Measurements from ENCODE around the gene PHLDA2.
A peak's percentile ranks its signal among the peaks of the same experiment; 100 is the strongest.
"Not testable (repeated sequence)": the region's sequence is repeated elsewhere in the genome, so short reads cannot be mapped to it uniquely, and the experiment has no call there.

Gene PHLDA2

DNA sequence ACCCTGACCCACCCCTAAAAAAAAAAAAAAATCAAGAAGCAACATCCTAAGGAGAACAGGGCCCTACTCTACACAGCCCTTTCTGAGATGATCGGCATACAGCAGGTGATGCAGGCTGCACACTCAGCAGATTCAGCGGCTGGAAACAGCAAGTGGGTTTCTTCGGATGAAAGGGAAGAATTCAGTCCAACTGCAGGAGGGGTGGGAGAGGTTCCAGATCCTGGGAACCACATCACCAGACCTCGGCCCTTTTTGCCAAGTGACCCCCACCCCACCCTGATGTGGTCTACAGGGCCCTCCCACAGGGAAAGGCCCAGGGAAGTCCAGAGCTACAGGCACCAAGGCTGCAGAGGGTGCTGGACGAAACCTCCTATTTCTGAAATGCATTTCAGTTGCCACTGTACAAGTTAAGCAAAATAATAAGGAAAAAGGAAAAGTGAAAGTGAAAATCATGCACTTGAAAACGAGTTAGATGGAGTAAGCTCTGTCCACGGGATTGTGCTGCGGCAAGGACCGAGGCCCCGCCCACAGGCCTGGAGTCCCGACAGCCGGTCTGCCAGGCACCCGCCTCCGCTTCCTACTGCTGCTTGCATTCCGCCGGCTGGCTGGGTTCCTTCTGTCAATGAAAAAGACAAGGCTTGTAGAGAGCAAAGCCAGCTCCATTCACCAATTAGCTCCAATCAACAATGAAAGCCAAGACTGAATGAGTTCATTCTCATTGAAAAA, 16.0 kb upstream of the PHLDA2 start:
- DNase-seq (ENCODE audit: low spot score) (no peak), FAIRE-seq (no peak)

DNA sequence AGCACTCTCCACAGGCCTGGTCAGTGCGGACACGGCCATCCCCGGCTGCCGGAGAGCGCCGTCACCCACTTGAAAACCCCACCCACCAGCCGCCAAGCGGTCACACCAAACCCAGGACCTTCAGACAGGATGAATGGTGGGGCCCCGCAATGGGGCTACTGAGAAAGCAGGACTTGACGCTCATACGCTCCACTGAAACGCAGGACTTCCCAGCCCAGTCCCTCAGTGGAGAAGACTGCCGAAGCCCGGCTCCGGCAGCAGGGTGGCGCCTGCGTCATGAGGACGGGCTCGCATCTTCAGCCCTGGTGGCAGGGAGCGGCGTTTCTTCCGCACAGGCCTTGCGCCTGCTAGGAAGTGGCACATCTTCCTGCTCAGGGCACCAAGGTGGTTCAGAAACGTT, 15.3 kb upstream of the PHLDA2 start:
- no peak for DNase-seq (ENCODE audit: low spot score)
- no peak for FAIRE-seq

DNA sequence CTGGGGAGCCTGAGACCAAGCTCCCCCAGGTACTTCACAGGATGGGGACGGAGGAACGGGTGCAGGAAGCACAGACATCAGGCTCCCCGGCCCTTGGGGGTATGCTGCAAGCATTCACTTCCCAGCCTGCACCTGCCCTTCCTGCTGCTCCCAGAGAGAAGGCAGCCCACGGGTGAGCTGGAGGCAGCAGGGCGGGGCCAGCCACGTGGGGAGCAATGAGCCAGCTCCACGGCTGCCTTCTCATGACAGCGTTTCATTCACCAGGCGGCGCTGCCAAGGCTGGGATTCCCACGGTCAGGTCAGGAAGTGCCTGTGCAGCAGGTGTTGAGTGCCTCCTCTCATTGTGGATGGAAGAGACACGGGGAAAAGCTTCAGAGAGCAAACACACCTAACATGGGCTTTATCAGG, 14.5 kb upstream of the PHLDA2 start:
- FAIRE-seq (no peak), DNase-seq (ENCODE audit: low spot score) (no peak)

DNA sequence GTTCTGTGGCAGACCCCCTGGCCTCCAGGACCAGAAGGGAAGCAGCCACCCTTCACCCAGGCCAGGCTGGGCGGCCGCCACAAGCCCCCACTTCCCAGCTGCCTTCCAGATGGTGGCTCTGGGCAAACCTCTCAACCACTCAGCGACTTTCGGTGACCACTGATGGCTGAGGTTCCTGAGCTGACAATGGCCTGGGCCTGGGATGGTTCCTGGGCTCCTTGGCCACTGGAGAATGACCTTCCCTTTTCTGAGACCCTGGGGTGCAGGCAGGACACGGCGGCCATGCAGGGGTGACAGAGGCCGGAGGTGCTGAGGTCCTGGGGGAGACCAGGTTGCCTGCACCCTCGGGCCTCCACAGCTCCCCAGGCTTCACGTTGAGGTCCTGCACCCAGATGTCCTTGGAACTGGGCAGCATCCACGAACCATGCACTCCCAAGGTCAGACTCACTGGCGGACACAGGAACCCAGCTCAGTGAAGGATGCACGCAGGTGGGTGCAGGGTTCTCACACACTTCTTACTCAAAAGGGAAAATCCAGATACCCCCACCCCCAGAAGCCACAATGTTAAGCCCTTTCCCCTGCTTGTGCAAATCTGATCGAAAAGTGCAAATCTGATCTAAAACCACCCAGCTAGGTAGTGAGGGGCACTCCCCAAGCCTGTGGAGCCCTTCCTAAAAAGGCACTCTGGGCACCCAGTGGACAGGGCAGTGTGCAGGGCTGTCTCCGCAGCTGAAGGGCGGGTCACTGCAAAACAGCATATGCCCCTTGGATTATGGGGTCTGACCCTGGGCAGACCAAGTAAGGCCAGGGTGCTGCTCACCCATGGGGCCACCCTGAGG, 13.9 kb upstream of the PHLDA2 start:
- DNase-seq (ENCODE audit: low spot score) (no peak), FAIRE-seq (no peak)

DNA sequence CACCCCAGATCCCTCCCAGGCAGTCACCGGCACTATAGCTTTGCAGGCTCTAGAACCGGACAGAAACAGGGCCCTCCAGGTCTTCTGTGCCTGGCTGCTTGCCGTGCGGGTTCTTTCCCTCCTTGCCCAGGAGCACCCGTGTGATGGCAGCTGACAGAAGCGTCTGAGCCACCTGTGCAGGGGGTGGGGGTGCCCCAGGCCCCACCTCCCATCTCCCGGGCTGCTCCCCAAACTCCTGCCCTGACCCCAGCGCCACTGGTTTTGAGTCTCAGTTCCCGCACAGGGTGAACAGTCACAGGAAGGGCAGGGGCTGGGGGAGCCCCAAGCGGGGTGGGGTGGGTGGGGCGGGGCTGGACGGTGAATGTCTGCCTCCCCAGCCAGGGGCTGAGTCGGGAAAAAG, 13.2 kb upstream of the PHLDA2 start:
- no peak for FAIRE-seq

DNA sequence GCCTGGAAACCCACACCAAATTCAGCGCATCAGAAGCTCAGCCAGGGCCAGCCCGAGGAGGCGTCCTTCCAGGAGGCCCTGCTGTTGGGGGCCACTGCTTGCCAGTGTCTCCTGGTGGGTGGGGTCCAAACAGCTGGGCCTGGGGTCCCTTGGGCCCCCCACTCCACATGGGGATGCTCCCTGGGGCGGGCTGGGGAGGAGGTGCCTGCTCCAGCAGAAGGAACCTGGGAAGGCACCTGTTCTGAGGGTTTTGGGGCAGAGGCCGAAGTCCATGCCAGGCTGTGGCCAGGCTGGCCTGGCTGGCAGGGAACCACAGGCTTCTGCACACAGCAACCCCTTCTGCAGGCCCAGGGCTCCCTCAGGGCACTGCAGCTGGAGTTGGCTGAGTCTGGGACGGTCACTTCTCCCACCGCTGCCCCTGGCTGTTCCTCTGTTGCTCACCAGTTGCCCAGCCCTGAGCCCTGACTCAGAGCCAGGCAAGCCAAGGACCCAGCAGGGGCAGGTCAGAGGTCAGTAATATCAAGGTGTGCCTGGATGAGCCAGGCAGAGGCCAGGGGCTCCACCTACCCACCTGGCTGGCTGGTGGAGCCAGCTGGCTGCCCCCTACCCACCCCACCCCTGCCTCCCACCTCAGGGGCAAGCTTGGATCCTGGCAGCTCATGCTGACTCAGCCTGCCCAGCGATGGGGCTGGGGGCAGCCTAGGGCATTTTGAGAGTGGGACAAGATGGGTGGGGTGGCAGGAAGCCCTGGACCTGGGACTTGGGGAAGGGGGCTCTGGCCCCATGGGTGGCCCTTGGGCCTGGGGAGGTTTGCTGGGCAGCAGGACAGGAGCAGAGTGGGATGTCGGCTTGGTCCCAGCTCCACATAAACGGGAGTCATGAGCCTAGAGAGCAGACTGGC, 12.0 kb upstream of the PHLDA2 start:
- FAIRE-seq: no peak
- peak; percentile 69 for DNase-seq (ENCODE audit: low spot score)

More for the DNA sequence above, 13.2 kb upstream of the PHLDA2 start:
- no peak for DNase-seq (ENCODE audit: low spot score)

DNA sequence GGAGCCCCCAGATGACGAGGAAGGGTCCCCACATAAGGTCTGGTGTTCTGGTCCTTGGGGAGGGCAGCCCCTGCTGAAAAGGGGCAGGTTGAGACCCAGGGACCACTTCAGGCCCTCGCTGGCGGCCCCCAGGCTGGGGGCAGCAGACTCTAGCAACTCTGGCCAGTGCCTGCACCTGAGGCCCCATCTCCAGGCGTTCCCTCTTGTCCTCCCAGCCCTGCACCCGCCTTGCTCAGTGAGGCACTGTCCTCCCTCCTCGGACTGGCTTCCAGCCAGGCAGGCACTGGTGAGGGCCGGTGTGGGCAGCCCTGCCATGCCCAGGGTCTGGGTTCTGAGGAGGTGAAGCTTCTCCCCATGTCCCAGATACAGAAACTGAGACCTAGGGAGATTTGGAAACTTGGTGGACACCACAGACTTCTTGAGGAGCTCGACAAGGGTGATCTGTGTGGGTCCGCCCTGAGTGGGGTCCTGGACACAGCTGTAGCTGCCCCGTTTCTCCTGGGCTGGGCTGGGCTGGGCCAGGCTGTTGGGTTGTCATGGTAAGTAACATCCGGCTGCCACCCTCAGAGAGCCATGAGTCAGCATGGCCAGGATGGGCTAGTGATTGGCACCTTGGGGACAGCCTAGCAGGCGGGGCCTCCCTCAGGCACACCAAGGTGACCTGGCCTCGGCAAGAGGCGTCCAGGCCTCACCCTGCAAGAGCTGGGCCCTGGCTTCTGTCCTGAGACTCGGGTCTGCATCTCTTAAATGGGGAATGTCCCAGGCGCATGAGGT, 11.1 kb upstream of the PHLDA2 start:
- DNase-seq (ENCODE audit: low spot score) (peak; percentile 90), FAIRE-seq (no peak)

DNA sequence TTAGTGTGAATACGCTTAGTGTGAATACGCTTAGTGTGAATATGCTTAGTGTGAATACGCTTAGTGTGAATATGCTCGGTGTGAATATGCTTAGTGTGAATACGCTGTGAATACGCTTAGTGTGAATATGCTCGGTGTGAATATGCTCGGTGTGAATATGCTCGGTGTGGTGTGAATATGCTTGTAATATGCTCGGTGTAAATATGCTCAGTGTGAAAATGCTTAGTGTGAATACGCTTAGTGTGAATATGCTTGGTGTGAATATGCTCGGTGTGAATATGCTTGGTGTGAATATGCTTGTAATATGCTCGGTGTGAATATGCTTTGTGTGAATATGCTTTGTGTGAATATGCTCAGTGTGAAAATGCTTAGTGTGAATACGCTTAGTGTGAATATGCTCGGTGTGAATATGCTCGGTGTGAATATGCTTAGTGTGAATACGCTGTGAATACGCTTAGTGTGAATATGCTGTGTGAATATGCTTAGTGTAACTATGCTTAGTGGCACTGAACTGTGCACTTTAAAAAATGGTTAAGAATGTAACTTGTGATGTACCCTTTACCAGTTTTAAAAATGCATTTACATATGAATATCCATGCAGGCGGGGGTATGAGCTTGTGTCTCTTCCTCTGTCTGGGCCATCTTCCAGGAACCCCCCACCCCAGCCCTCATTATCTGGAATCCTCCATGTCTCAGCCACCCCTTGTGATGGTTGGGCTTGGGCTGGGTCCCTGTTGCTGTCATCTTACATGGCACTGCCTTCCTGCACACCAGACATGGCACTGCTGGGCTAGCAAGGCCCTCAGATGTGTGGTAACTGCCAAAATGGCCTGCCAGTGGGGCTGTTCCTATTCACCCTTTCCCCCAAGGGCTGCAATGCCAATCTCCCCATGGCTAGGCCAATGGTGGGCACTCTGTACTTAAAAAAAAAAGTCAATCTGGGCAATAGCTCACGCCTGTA, 9.5 kb upstream of the PHLDA2 start:
- DNase-seq (ENCODE audit: low spot score): not testable (repeated sequence)

DNA sequence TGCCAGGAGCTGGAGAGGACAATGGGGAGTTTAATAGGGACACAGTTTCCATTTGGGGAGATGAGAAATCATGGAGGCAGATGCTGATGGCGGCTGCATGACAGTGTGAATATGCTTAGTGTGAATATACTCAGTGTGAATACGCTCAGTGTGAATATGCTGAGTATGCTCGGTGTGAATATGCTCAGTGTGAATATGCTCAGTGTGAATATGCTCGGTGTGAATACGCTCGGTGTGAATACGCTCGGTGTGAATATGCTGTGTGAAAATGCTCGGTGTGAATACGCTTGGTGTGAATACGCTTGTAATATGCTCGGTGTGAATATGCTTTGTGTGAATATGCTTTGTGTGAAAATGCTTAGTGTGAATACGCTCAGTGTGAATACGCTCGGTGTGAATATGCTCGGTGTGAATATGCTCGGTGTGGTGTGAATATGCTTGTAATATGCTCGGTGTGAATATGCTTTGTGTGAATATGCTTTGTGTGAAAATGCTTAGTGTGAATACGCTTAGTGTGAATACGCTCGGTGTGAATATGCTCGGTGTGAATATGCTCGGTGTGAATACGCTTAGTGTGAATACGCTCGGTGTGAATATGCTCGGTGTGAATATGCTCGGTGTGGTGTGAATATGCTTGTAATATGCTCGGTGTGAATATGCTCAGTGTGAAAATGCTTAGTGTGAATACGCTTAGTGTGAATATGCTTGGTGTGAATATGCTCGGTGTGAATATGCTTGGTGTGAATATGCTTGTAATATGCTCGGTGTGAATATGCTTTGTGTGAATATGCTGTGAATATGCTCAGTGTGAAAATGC, 8.6 kb upstream of the PHLDA2 start:
- not testable (repeated sequence) for FAIRE-seq; DNase-seq (ENCODE audit: low spot score)

More for the DNA sequence above, 9.5 kb upstream of the PHLDA2 start:
- not testable (repeated sequence) for FAIRE-seq

DNA sequence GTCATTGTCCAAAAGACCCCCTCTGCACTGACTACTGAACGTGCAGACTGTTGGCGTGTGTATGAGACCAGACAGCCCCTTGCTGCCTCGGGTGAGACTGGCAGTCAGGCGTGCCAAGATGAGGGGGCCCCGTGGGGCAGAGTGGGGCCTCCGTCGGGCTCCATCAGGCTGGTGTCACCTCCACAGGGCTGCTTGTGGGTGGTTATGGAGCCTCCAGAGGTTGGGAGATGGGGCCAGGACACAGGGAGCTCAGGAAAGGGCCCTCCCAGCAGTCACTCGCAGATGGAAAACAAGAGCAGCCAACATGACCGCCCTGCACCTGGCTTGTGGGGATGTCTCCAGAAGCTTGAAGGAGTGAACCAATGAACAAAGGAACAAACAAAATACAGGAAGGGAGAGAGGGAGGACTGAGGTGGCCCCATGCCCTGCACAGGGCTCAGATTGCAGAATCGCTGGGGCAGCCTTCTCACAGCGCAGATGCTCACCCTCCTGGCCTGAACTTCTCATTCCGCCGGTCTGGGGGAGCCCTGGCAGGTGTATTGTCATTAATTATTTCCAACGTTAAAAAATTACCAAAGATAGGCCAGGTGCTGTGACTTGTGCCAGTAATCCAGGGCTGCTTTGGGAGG, 5.5 kb upstream of the PHLDA2 start:
- DNase-seq (ENCODE audit: low spot score) (no peak), FAIRE-seq (no peak)

DNA sequence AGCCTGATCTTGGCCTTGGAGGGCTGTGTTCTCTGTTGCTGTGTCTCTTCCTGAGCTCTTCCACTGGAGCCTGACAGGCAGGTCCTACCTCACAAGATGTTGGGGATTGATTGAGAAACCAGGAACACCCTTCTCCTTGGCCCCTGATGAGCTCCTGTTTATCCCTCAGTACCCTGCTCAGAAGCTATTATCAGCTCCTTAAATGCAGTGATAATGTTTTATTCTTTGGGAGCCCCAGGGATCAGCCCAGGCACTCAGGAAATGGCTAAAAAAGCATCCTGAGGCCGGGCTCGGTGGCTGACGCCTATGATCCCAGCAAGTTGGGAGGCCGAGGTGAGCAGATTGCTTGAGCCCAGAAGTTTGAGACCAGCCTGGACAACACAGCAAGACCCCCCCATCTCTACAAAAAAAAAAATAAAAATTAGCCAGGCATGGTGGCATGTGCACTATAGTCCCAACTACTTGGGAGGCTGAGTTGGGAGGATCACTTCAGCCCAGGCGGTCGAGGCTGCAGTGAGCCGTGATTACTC, 4.9 kb upstream of the PHLDA2 start:
- DNase-seq (ENCODE audit: low spot score) (no peak), FAIRE-seq (no peak)

DNA sequence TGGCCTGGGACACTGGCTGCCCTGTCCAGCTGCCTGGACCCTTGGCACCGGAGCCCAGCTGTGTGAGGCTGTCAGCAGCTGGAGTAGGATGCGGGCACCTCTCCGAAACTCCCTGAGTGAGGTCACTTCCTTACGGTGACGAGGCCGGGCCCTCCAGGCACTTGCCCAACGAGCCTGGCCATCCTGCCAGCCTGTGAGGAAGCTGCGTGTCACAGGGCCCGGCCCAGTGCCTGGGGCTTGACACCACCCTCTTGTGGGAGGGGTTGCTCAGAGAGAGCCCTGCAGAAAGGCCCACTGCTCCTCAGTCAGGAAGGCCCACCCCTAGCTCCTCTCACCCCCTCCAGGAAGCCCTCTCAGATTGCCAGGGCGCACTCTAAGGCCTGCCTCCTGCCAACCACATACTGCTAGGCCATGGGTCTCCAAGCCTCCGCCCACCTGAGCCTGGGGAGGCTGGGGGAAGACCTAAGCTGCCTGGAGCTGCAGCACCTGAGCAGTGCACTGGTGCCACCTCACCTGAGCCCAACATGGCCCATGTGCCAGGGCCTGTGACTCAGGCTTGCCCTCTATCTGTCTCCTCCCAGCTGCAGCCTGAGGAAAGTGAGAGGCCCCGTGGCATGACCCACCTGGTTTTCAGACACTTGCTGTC, 4.3 kb upstream of the PHLDA2 start:
- FAIRE-seq: no peak

DNA sequence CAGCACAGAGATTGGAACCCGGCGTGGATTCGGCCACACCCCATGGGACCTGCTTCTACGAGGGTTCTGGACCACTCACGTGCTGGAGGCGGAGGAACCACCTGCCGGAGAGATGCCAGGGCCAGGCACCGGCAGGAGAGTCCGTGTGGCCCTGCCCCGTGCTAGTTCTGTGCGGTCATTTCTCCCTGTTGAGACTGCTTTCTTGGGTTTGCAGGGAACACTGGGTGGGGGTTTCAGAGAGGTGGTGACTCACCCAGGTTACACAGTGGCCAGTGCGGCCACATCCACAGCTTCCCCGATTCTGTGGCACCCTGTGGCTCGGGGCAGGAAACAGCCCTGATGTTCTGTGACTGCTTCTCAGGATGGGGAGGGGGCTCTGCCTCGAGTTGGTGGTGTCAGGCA, 3.6 kb upstream of the PHLDA2 start:
- FAIRE-seq (peak; percentile 31), DNase-seq (ENCODE audit: low spot score) (peak; percentile 78)

More for the DNA sequence above, 4.3 kb upstream of the PHLDA2 start:
- DNase-seq (ENCODE audit: low spot score): peak; percentile 84

DNA sequence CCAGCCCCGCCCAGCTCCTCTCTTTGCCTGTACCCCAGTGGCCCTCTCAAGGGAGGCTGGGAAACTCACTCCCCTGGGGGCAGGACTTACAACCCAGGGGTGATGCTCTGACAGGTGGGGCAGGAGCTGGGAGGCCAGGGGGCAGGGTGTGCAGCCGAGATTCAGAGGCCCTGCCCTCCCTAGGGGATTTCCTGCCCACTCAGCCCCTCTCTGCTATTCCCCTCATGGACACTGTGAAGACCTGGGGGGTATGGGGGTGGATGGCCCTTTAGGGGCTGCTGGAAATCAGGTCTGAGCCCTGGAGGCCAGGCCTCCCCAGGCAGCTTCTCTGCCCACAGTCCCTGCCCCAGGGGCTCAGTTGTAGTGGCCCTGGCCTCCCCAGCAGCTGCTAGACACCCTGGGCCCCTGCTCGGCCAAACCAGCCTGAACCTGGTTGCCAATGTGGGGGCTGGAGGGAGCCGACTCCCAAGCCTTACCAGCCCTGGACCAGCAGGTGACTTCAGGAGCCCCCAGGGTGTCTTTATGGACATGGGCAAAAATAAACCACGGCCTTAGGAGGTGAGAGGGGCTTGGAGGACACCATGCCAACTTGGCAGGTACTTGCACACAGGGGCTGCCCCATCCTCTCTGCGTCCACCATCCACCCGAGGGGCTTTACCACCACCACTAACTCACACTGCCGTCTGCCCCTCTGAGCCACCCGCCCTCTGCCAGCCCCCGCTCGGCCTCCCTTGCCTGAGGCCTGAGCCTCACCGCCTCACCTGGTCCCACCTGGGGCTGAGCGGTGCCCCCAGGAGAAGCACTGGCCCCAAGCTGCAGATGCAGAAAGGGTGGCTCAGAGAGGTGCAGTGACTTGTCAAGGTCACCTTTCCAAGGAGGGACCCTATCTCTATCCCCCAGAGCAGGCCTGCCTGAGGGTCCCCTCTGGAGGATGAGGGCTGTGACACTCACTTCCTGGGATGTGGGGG, 2.8 kb upstream of the PHLDA2 start:
- FAIRE-seq: no peak
- no peak for DNase-seq (ENCODE audit: low spot score)

DNA sequence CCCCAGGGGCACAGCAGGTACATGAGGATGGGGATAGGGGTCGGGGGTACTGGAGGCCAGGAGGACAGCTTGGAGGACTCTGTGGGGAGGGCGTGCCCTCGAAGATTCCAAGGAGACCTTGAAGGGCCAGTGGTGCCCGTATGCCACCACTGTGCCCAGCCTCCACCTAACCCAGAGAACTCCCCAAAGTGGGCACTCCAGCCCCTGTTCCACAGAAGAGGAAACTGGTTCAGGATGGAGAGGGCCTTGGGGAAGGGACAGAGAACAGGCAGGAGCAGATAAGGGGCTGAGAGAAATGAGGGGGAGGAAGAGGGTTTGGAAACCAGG, 2.2 kb upstream of the PHLDA2 start:
- DNase-seq (ENCODE audit: low spot score) (no peak), FAIRE-seq (no peak)

DNA sequence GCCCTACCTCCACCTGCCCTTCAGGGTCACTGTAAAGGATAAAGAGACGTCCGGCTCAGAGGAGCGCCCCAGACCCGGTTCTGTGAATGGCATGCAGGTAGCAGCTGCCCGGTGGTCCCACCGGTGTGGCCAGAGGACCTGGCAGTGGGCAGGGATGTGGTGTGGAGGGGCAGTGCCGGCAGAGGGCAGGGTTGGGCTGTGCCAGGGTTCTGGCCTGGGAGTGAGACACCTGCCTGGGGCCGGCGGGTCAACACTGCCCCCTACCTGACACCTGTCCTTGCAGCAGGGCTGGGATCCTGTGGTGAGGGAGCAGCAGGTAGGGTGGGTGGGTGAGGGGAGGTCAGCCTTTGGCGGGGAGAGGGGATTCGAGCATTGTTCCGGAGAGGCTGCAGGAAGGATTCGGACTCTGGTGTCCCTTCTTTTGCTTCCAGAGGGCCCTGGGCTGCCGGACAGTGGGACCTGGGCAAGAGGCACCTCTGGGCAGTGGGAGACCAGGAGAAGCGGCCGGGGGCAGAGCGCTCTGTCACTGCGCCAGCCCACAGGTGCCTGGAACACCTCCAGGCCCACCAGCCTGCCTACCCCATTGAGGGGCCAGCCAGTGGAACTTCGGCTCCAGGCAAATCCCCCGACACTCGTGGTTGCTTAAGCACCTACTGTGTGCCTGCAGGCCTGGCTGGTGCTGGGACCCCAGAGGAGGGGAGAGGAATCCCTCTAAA, 1.6 kb upstream of the PHLDA2 start:
- DNase-seq (ENCODE audit: low spot score) (peak; percentile 63), FAIRE-seq (no peak)
